HL-60 (cell line): Measurements from ENCODE around the gene SLC27A2.

Source experiments
- POLR2AphosphoS5 ChIP-seq: IDR thresholded peaks from 2 replicates; pipeline ENCODE4 v1.6.1; 2012; ENCODE audit warnings: low read depth
- TF ChIP-seq, protein P1 (sequence below): IDR thresholded peaks from one replicate; pipeline ENCODE4 v1.5.1; 2011; ENCODE audit warnings: low read length, control low read depth, inconsistent platforms; ENCODE audit not compliant: insufficient read depth

- no peak for TF ChIP-seq POLR2AphosphoS5
- TF ChIP-seq, protein P1, sequence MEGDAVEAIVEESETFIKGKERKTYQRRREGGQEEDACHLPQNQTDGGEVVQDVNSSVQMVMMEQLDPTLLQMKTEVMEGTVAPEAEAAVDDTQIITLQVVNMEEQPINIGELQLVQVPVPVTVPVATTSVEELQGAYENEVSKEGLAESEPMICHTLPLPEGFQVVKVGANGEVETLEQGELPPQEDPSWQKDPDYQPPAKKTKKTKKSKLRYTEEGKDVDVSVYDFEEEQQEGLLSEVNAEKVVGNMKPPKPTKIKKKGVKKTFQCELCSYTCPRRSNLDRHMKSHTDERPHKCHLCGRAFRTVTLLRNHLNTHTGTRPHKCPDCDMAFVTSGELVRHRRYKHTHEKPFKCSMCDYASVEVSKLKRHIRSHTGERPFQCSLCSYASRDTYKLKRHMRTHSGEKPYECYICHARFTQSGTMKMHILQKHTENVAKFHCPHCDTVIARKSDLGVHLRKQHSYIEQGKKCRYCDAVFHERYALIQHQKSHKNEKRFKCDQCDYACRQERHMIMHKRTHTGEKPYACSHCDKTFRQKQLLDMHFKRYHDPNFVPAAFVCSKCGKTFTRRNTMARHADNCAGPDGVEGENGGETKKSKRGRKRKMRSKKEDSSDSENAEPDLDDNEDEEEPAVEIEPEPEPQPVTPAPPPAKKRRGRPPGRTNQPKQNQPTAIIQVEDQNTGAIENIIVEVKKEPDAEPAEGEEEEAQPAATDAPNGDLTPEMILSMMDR: no peak
These were observed 63.1 kb downstream of the SLC27A2 start for GRCh38 chr15:50244959-50245624.
